ENCODE data around the gene TRAPPC12.

Gene TRAPPC12

GRCh38 chr2:3408781-3409180 lies 29.3 kb downstream of the TRAPPC12 start:
- DNase-seq (ENCODE audit: low read depth), result no peak

GRCh38 chr2:3409627-3410170 lies 30.2 kb downstream of the TRAPPC12 start:
- no peak for DNase-seq (ENCODE audit: low read depth)

DNA sequence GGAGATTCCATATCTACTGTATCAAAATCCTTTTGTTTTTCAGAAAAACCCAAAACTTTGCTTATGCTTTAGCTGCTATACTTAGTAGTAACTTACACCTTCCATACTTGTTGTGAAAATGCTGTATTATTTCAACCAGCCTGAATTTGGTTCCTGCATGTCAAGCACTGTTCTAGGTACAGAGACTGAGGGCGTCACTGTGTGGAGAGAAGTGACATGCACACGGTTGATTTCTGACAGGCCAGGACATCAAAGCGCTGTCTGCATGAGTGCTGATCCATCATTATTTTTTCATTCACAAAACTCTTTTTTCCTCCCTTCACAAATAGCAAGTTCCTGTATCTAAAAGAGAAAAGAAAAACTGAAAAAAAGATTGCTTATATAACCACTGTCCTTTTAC lies 31.6 kb downstream of the TRAPPC12 start:
- no peak for DNase-seq (ENCODE audit: low read depth)

DNA sequence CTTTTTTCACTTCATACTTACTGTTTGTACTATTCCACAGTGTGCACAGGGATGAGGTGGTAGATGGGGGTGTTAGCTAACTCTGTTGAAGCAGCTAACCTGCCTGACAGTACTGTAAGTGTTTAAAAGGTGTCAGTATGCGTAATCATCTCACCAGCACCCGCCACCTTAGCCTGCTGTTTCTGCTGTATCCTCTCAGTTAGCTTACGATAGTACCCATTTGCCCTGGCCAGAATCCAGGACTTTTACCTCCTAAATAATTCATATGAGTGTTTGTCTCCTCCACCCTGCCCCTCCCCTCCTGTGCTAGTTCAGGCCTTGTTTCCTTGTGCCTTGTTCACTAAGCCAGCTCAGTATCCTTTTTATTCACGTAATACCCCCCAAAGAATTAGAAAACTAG lies 34.2 kb downstream of the TRAPPC12 start:
- DNase-seq (ENCODE audit: low read depth), result no peak

- no peak for DNase-seq (ENCODE audit: low read depth)
Observed at GRCh38 chr2:3414133-3414860, 34.8 kb downstream of the TRAPPC12 start.

- DNase-seq (ENCODE audit: low read depth), result no peak
Observed at GRCh38 chr2:3418766-3419404, 39.4 kb downstream of the TRAPPC12 start.

DNA sequence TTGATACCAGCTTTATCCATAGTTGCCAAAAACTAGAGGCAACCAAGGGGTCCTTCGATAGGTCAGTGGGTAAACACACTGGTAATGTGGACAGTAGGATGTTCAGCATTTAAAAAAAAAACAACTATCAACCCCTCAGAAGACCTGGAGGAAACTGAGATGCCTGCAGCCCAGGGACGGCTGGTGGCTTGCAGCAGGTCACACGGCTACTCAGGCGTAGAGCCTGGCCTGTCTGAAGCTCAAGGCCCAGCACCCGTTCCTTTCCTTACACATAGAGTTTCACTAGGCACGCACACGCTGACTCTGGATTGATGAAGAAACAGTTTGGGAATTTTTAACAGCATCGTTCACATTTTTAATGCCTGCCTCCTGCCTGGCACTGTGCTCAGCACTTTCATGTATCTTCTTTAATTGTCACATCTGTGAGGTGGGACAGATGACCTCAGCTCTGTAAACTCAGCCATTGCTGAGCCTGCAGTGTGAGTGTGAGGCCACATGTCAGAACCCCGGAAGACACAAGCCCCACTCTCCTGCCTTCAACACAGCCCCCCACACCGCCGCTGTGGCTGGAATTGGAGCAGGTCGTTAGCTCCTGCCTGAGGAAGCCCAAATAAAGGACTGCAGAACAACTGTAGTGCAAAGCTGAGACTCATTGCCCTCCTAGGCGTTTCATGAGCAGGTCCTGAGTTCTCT lies 40.7 kb downstream of the TRAPPC12 start:
- no peak for DNase-seq (ENCODE audit: low read depth)

DNA sequence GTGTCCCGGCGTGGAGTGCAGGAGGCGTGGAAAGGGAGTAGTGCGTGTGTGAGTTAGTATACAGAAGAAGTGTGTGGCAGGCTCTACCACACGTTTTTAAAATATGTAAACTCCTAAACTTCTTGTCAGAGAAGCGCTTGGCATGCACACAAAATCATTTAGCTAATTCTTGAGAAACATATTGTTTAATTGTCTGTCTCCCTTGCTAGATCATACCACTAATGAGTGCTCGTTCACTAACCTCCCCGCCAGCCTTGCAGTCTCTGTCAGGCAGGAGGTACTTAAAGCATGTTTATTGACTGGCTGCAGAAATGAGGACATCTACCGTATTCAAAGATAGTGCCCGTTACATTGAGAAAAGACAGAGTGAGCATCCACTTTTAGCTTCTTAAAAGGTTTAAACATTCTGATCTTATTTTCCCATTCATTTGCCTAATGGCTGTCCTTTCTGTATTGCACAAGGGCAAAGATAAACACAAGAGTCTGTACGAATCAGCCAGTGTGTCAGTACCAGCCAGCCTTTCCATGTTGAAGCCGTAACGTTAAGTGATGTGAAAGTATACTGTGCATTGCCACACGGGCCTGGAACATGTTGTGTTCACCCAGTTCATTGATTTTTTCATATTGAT lies 41.4 kb downstream of the TRAPPC12 start:
- DNase-seq (ENCODE audit: low read depth), result peak; percentile 35

DNA sequence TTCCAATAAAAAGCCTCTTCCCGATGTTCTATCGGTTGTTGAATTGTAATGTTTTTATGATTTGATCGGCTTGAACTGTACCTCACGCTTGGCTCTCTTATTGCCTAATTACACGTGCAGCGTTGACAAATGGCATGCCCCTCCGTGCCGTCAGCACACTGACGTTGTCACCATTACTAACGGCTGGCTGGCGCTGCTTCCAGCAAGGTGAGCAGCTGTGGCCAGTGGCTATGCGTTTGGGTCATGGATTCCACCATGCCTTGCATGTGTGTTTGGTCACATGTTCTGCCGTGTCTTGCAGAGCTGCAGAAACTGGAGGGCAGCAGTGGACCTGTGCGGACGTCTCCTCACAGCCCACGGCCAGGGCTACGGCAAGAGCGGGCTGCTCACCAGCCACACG lies 42.1 kb downstream of the TRAPPC12 start:
- DNase-seq (ENCODE audit: low read depth), result no peak

GRCh38 chr2:3422161-3422779 lies 42.8 kb downstream of the TRAPPC12 start:
- no peak for DNase-seq (ENCODE audit: low read depth)

DNA sequence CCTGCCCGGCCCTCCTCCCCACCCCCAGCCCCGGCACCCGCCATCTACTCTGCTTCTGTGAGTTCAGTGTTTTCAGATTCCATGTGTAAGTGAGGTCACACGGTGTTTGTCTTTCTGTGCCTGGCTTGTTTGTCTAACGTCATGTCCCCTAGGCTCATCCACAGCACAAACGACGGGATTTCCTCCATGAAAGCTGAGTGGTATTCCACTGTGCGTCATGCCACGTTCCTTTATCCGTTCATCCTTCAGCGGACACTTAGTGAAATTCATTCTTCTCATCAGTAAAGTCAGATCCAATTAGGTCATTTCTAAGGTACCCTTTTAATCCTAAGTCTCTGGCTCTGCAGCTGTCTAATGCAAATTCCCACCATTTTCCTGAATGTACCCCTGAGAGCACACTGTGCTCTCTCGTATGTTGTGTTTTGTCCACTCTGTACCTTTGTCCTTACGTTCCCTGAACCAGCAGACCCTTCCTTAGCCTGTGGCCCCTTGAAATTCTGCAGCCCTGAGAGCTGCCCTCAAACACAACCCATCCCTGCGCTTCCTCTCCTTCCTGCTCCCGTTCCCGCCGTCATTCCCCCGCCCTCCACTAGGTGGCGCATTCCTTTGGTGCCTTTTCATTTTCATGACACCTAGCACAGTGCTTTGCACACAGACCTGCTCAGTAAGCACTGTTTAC lies 44.1 kb downstream of the TRAPPC12 start:
- peak; percentile 30 for DNase-seq (ENCODE audit: low read depth)

GRCh38 chr2:3424171-3424795 lies 44.8 kb downstream of the TRAPPC12 start:
- DNase-seq (ENCODE audit: low read depth), result no peak

DNA sequence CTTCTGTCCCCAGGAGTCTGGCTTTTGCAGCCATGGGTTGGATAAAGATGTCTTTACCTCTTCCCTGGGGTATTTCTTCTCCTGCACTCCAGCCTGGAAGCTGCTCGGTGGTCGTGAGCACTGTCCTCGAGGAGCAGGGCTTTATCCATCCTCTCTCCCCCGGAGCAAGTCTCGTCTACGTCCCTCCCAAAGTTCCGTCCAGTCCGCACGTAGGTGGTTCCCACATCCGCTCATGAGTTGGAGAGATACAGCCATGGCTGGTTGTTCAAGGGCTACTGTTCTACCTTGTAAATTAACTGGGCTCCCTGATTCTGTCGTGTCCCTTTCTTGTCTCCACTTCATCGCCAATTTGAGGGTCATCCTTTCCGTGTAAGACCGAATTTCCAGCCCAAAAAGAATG lies 47.1 kb downstream of the TRAPPC12 start:
- no peak for DNase-seq (ENCODE audit: low read depth)

DNA sequence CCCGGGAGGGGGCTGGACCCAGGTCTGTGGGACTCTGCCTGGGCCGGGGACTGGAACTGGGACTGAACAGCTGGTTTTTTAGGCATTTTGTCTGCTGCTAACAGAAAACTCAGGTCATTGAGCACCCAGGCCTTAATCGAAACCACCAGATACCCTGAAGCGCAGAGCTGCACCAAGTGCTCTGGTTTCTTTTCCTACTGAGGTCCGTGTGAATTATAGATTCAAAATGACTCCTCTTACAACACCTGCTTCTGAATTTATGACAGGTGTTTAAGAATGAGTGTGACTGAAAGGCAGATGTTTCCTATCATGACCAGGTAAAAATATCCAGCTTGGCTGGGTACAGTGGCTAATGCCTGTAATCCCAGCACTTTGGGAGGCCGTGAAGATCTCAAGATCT lies 47.8 kb downstream of the TRAPPC12 start:
- DNase-seq (ENCODE audit: low read depth), result no peak

- no peak for DNase-seq (ENCODE audit: low read depth)
Observed at GRCh38 chr2:3428577-3428976, 49.1 kb downstream of the TRAPPC12 start.

GRCh38 chr2:3429066-3429610 lies 49.6 kb downstream of the TRAPPC12 start:
- DNase-seq (ENCODE audit: low read depth), result peak; percentile 55

GRCh38 chr2:3430172-3430571 lies 50.7 kb downstream of the TRAPPC12 start:
- DNase-seq (ENCODE audit: low read depth), result peak; percentile 66

DNA sequence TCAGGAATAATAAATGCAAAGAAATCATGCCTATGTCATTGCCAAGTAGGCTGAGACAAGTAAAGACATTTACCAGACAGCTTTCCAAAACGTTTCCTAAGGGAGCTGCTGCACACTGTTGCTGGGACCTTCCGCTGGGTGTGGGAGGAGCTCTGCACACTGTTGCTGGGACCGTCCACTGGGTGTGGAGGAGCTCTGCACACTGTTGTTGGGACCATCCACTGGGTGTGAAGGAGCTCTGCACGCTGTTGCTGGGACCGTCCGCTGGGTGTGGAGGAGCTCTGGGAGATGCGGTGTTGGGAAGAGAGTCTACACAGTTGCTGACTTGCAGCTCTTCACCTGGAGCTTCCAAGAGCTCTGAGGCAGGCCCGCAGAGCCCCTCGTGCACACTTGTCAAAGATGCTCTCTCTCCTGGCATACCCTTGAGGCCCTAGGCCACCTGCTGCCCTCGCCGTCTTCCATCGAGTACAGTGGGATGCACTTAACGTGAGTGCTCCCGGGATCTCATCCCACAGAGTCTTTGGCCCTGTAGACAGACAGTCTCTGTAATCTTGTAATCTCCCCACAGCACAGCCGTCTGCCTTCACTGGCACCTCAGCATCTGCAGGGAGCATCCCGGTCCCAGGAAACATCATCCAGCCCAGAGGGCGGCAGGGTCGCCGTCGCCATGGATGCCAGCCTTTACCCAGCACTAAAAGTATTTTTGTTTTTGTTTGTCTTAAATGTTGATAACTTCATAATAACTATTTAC lies 51.4 kb downstream of the TRAPPC12 start:
- no peak for DNase-seq (ENCODE audit: low read depth)

DNA sequence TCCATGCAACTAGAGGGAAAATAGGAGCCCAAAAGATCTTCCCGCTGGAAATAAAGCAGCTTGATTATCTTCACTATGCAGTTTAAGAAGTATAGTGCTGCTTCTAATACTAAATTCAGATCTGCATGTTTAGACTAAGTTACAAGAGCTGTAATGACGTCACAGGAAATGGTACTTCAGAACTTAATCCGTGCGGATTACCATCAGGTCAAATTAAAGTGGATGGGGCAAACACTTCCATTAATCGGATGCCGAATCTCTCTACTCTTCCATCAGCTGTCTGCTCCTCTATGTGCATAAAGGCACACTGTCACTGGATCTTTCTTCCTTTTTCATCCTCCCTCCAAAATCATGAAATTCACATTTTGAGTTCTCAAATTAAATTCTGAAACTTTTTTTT lies 52.6 kb downstream of the TRAPPC12 start:
- DNase-seq (ENCODE audit: low read depth), result peak; percentile 32
